HG03139 (cell line): ENCODE measurements around the gene SUN3.
"Not testable (repeated sequence)": the region's sequence is repeated elsewhere in the genome, so short reads cannot be mapped to it uniquely, and the experiment has no call there.

Experiments used
- ATAC-seq: cut with Tn5 transposase; IDR thresholded peaks from one replicate; pipeline ENCODE4 v1.9.1; 2021; ENCODE audit not compliant: unreplicated experiment

Gene SUN3

GRCh38 chr7:48033922-48034321 lies 5.0 kb upstream of the SUN3 start:
- ATAC-seq, result no peak

GRCh38 chr7:48031111-48031510 lies 2.2 kb upstream of the SUN3 start:
- ATAC-seq, result no peak

GRCh38 chr7:48025624-48026023 lies 3.3 kb downstream of the SUN3 start:
- ATAC-seq, result no peak

- no peak for ATAC-seq
These were observed 11.2 kb downstream of the SUN3 start for GRCh38 chr7:48017674-48018073.

- ATAC-seq, result no peak
These were observed 12.3 kb downstream of the SUN3 start for GRCh38 chr7:48016641-48017040.

- no peak for ATAC-seq
These were observed 17.0 kb downstream of the SUN3 start for GRCh38 chr7:48011951-48012350.

- ATAC-seq, result no peak
These were observed 17.6 kb downstream of the SUN3 start for GRCh38 chr7:48011323-48011722.

- no peak for ATAC-seq
These were observed 19.0 kb downstream of the SUN3 start for GRCh38 chr7:48009954-48010353.

- ATAC-seq, result no peak
These were observed 19.6 kb downstream of the SUN3 start for GRCh38 chr7:48009257-48009656.

- ATAC-seq, result no peak
These were observed 22.0 kb downstream of the SUN3 start for GRCh38 chr7:48006866-48007265.

GRCh38 chr7:48004638-48005037 lies 24.3 kb downstream of the SUN3 start:
- ATAC-seq, result no peak

GRCh38 chr7:48004032-48004431 lies 24.9 kb downstream of the SUN3 start:
- ATAC-seq, result no peak

- not testable (repeated sequence) for ATAC-seq
These were observed 28.7 kb downstream of the SUN3 start for GRCh38 chr7:48000164-48000563.

GRCh38 chr7:47999413-47999812 lies 29.5 kb downstream of the SUN3 start:
- ATAC-seq, result no peak

- ATAC-seq, result no peak
These were observed 36.5 kb downstream of the SUN3 start for GRCh38 chr7:47992446-47992845.

- peak; percentile 97 for ATAC-seq
These were observed 37.1 kb downstream of the SUN3 start for GRCh38 chr7:47991741-47992311.

GRCh38 chr7:47991270-47991669 lies 37.6 kb downstream of the SUN3 start:
- no peak for ATAC-seq

- no peak for ATAC-seq
These were observed 38.3 kb downstream of the SUN3 start for GRCh38 chr7:47990592-47990991.

- ATAC-seq, result not testable (repeated sequence)
These were observed 39.1 kb downstream of the SUN3 start for GRCh38 chr7:47989607-47990400.

GRCh38 chr7:47988496-47989386 lies 40.2 kb downstream of the SUN3 start:
- ATAC-seq, result no peak

- no peak for ATAC-seq
These were observed 46.3 kb downstream of the SUN3 start for GRCh38 chr7:47982610-47983009.

GRCh38 chr7:47980648-47981047 lies 48.3 kb downstream of the SUN3 start:
- not testable (repeated sequence) for ATAC-seq
